SK-N-SH treated with all-trans-retinoic acid at 6 μM for 48 hours (cell line): ENCODE data around the gene NCDN.

ENCODE experiments used
- ATAC-seq: fragments of 200-7000 bp; cut with Tn5 transposase; 3 replicates; pipeline ENCODE4 v1.9.1; 2020; ENCODE audit warnings: mild to moderate bottlenecking, moderate library complexity
- ARNTL ChIP-seq: fragments of 450-650 bp; formaldehyde crosslinking; IDR thresholded peaks from 2 replicates; pipeline ENCODE4 v1.5.0; 2020; ENCODE audit warnings: low read depth, mild to moderate bottlenecking, moderate library complexity, borderline replicate concordance
- BACH2 ChIP-seq: fragments of 250-450 bp; sonication (Bioruptor Pico); IDR thresholded peaks from 2 replicates; pipeline ENCODE4 v1.9.0; 2021; ENCODE audit warnings: mild to moderate bottlenecking, borderline replicate concordance
- CREB5 ChIP-seq: fragments of 250-450 bp; sonication (Bioruptor Pico); IDR thresholded peaks from 2 replicates; pipeline ENCODE4 v1.5.1; 2020; ENCODE audit warnings: low read depth, mild to moderate bottlenecking, moderate library complexity
- CSDC2 ChIP-seq: fragments of 250-450 bp; sonication (Bioruptor Pico); IDR thresholded peaks from 2 replicates; pipeline ENCODE4 v1.5.0; 2020; ENCODE audit warnings: mild to moderate bottlenecking, moderate library complexity
- ESRRG ChIP-seq: fragments of 250-450 bp; sonication (Bioruptor Pico); IDR thresholded peaks from 2 replicates; pipeline ENCODE4 v1.6.1; 2021; ENCODE audit warnings: mild to moderate bottlenecking
- GLIS3 ChIP-seq: fragments of 250-450 bp; sonication (Bioruptor Pico); IDR thresholded peaks from 2 replicates; pipeline ENCODE4 v1.5.0; 2020; ENCODE audit warnings: mild to moderate bottlenecking, moderate library complexity
- ISL1 ChIP-seq: fragments of 250-450 bp; sonication (Bioruptor Pico); IDR thresholded peaks from 2 replicates; pipeline ENCODE4 v2.1.2; 2022; ENCODE audit warnings: mild to moderate bottlenecking, moderate library complexity
- OSR1 ChIP-seq: fragments of 250-450 bp; sonication (Bioruptor Pico); IDR thresholded peaks from 2 replicates; pipeline ENCODE4 v1.8.0; 2022; ENCODE audit warnings: moderate library complexity, mild to moderate bottlenecking, inconsistent platforms
- PATZ1 ChIP-seq: fragments of 250-450 bp; sonication (Bioruptor Pico); IDR thresholded peaks from 2 replicates; pipeline ENCODE4 v1.8.0; 2020; ENCODE audit warnings: mild to moderate bottlenecking, moderate library complexity, borderline replicate concordance
- POU6F1 ChIP-seq: fragments of 250-450 bp; sonication (Bioruptor Pico); IDR thresholded peaks from 2 replicates; pipeline ENCODE4 v1.8.0; 2021; ENCODE audit warnings: low read depth, mild to moderate bottlenecking, moderate library complexity, borderline replicate concordance
- PPARA ChIP-seq: fragments of 250-450 bp; sonication (Bioruptor Pico); IDR thresholded peaks from 2 replicates; pipeline ENCODE4 v1.5.0; 2020; ENCODE audit warnings: mild to moderate bottlenecking, borderline replicate concordance
- RARB ChIP-seq: fragments of 250-450 bp; sonication (Bioruptor Pico); IDR thresholded peaks from 2 replicates; pipeline ENCODE4 v1.8.0; 2021; ENCODE audit warnings: mild to moderate bottlenecking, moderate library complexity
- SNAI2 ChIP-seq: fragments of 250-450 bp; sonication (Bioruptor Pico); IDR thresholded peaks from 2 replicates; pipeline ENCODE4 v1.5.0; 2020; ENCODE audit warnings: mild to moderate bottlenecking, moderate library complexity
- TCF4 ChIP-seq: fragments of 250-450 bp; sonication (Bioruptor Pico); IDR thresholded peaks from 2 replicates; pipeline ENCODE4 v1.8.0; 2021; ENCODE audit warnings: mild to moderate bottlenecking, moderate library complexity, borderline replicate concordance
- TOX ChIP-seq: fragments of 250-450 bp; sonication (Bioruptor Pico); IDR thresholded peaks from 2 replicates; pipeline ENCODE4 v1.8.0; 2021; ENCODE audit warnings: mild to moderate bottlenecking, moderate library complexity, borderline replicate concordance
- TSHZ2 ChIP-seq: fragments of 250-450 bp; sonication (Bioruptor Pico); IDR thresholded peaks from 2 replicates; pipeline ENCODE4 v1.5.0; 2020; ENCODE audit warnings: mild to moderate bottlenecking, moderate library complexity
- ZC3H10 ChIP-seq: fragments of 250-450 bp; sonication (Bioruptor Pico); IDR thresholded peaks from 2 replicates; pipeline ENCODE4 v1.5.1; 2021; ENCODE audit warnings: mild to moderate bottlenecking, moderate library complexity
- ZFP3 ChIP-seq: fragments of 250-450 bp; sonication (Bioruptor Pico); IDR thresholded peaks from 2 replicates; pipeline ENCODE4 v1.5.0; 2020; ENCODE audit warnings: mild to moderate bottlenecking, moderate library complexity
- ZFP30 ChIP-seq: fragments of 450-650 bp; formaldehyde crosslinking; IDR thresholded peaks from 2 replicates; pipeline ENCODE4 v1.5.0; 2022; ENCODE audit warnings: mild to moderate bottlenecking, moderate library complexity
- ZNF565 ChIP-seq: fragments of 450-650 bp; formaldehyde crosslinking; conservative IDR thresholded peaks from 2 replicates; pipeline ENCODE4 v1.5.0; 2020; ENCODE audit warnings: low read depth, mild to moderate bottlenecking, moderate library complexity
- ZNF8 ChIP-seq: fragments of 450-650 bp; formaldehyde crosslinking; IDR thresholded peaks from 2 replicates; pipeline ENCODE4 v1.5.0; 2020; ENCODE audit warnings: mild to moderate bottlenecking, moderate library complexity

The NCDN gene

GRCh38 chr1:35567947-35568558 lies 10.5 kb downstream of the NCDN start:
- TF ChIP-seq OSR1 (CRISPR knock-in tag) (no peak), ESRRG (CRISPR knock-in tag) (no peak), CSDC2 (CRISPR knock-in tag) (no peak), ZNF8 (CRISPR knock-in tag) (no peak), ZFP30 (CRISPR knock-in tag) (no peak), BACH2 (CRISPR knock-in tag) (no peak), POU6F1 (CRISPR knock-in tag) (no peak)
- ATAC-seq: no peak

GRCh38 chr1:35568975-35569395 lies 11.4 kb downstream of the NCDN start:
- TF ChIP-seq TOX (CRISPR knock-in tag) (no peak), GLIS3 (CRISPR knock-in tag) (no peak), ARNTL (CRISPR knock-in tag) (no peak), ZC3H10 (CRISPR knock-in tag) (no peak), SNAI2 (CRISPR knock-in tag) (no peak), PATZ1 (CRISPR knock-in tag) (no peak), ZFP3 (no peak), ZNF565 (CRISPR knock-in tag) (no peak), ESRRG (CRISPR knock-in tag) (no peak), CSDC2 (CRISPR knock-in tag) (no peak), ZFP30 (CRISPR knock-in tag) (no peak), BACH2 (CRISPR knock-in tag) (no peak), TCF4 (no peak)
- ATAC-seq: peak; percentile 76

GRCh38 chr1:35569936-35570335 lies 12.3 kb downstream of the NCDN start:
- ATAC-seq: no peak
- no peak for TF ChIP-seq TCF4
- no peak for TF ChIP-seq CREB5 (CRISPR knock-in tag)
- no peak for TF ChIP-seq PPARA
- no peak for TF ChIP-seq ZFP3
- TF ChIP-seq SNAI2 (CRISPR knock-in tag): no peak
- no peak for TF ChIP-seq PATZ1 (CRISPR knock-in tag)
- no peak for TF ChIP-seq ZC3H10 (CRISPR knock-in tag)
- TF ChIP-seq BACH2 (CRISPR knock-in tag): no peak
- TF ChIP-seq OSR1 (CRISPR knock-in tag): no peak
- TF ChIP-seq POU6F1 (CRISPR knock-in tag): no peak
- no peak for TF ChIP-seq RARB (CRISPR knock-in tag)
- no peak for TF ChIP-seq ESRRG (CRISPR knock-in tag)
- TF ChIP-seq TSHZ2 (CRISPR knock-in tag): no peak
- no peak for TF ChIP-seq ZNF8 (CRISPR knock-in tag)
- TF ChIP-seq ISL1: no peak
